ENCODE results near the gene ERAP2. TPM values are rescaled to one million over a fixed set of nuclear protein-coding genes. Genes with fewer than 3 reads are reported as not detected.

Gene ERAP2
- total and polyA plus RNA-seq, 11 donors = 0.99 to 30.5 (median 7.0) TPM

- Histone ChIP-seq H3K36me3 (no peaks in the 10 kb centered on the region), H3K9me3 (no peaks in the 10 kb centered on the region), H3K4me1 (peaks cover 0 to 25% (median 4%) of the 10 kb centered on the region in 12 donors), H3K27ac (no peak overlapping the region), H3K27me3 (no peaks in the 10 kb centered on the region), H3K4me3 (no peak overlapping the region)
- no peak for ATAC-seq
- no peak for DNase-seq
- intact Hi-C loops (cut with DNase I) = no loop called here
- TF ChIP-seq POLR2A (IDR thresholded peaks at IDR 0.05) = no peak
- TF ChIP-seq, protein P1, sequence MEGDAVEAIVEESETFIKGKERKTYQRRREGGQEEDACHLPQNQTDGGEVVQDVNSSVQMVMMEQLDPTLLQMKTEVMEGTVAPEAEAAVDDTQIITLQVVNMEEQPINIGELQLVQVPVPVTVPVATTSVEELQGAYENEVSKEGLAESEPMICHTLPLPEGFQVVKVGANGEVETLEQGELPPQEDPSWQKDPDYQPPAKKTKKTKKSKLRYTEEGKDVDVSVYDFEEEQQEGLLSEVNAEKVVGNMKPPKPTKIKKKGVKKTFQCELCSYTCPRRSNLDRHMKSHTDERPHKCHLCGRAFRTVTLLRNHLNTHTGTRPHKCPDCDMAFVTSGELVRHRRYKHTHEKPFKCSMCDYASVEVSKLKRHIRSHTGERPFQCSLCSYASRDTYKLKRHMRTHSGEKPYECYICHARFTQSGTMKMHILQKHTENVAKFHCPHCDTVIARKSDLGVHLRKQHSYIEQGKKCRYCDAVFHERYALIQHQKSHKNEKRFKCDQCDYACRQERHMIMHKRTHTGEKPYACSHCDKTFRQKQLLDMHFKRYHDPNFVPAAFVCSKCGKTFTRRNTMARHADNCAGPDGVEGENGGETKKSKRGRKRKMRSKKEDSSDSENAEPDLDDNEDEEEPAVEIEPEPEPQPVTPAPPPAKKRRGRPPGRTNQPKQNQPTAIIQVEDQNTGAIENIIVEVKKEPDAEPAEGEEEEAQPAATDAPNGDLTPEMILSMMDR (IDR thresholded peaks at IDR 0.05) = no peak
- WGBS, 4 donors = 80 to 93% (median 89%) methylated on average over 1 of the region's 1 CpG
Measured at GRCh38 chr5:96926276-96926675, 50.0 kb downstream of the ERAP2 start.

GRCh38 chr5:96927008-96927407 lies 50.7 kb downstream of the ERAP2 start:
- peaks cover 0 to 25% (median 5%) of the 10 kb centered on the region in 12 donors for H3K4me1 ChIP-seq
- H3K9me3 ChIP-seq = no peaks in the 10 kb centered on the region
- ATAC-seq (no peak), DNase-seq (no peak)
- H3K27ac ChIP-seq = no peak overlapping the region
- no peak for TF ChIP-seq POLR2A (IDR thresholded peaks at IDR 0.05)
- TF ChIP-seq, protein P1 (IDR thresholded peaks at IDR 0.05) = no peak
- H3K27me3 ChIP-seq = no peaks in the 10 kb centered on the region
- intact Hi-C loops (cut with DNase I) = no loop called here
- H3K36me3 ChIP-seq = no peaks in the 10 kb centered on the region
- no peak overlapping the region for H3K4me3 ChIP-seq

DNA sequence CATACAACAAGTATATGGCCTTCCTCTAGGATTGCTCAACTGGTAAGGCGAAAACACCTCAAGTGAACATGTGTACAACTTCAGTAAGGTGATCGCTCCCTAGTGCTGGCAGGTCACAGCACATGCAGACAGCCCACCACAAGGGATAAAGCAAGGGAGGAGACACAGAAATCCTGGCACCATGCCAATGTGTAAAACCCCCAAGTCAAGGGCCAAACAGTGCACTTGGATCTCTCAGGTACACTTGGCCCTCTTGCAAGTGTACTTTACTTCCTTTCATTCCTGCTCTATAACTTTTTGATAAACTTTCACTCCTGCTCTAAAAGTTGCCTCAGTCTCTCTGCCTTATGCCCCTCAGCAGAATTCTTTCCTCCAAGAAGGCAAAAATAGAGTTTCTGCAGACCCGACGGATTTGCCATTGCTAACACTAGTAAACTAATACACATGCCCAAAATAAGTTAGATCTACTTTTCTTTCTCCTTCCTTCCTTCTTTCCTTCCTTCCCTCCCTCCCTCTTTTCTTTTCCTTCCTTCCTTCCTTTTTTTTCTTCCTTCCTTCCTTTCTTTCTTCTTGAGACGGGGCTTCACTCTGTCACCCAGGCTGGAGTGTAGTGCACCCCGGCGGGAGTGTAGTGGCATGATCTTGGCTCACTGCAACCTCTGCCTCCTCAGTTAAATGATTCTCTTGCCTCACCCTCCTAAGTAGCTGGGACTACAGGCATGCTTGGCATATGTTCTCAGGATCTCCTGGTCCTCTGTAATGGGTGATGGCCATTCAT lies 52.8 kb downstream of the ERAP2 start:
- WGBS, 4 donors = 80 to 86% (median 82%) methylated on average over 7 of the region's 7 CpGs
- Histone ChIP-seq H3K27ac (no peak overlapping the region), H3K36me3 (no peaks in the 10 kb centered on the region), H3K4me3 (no peak overlapping the region), H3K9me3 (no peaks in the 10 kb centered on the region), H3K27me3 (no peaks in the 10 kb centered on the region), H3K4me1 (peaks cover 0 to 36% (median 18%) of the 10 kb centered on the region in 12 donors)
- ATAC-seq (peak in 2 of 4 donors; percentile 16 to 25), DNase-seq (no peak)
- TF ChIP-seq POLR2A (IDR thresholded peaks at IDR 0.05) = no peak
- TF ChIP-seq, protein P1 (IDR thresholded peaks at IDR 0.05) = no peak
- intact Hi-C loops (cut with DNase I) = no loop called here

DNA sequence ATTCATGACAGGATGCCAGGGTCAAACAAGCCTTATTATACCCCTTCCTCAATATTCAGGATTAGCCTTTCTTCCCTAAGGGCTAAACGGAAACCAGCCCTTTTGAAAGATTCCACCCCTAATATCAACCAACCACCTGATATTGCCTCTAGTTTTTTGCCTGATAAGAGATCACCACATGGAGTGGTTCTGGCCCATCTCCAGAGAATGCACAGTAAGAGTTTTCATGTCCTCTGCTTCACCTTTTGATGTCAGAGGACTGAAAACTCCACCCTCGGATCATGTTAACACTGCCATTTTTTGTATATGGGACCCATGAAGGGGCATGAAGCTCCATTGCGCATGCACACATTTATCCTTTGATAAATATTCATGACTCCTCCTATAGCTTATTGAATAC lies 53.8 kb downstream of the ERAP2 start:
- H3K36me3 ChIP-seq = no peaks in the 10 kb centered on the region
- no peak for TF ChIP-seq POLR2A (IDR thresholded peaks at IDR 0.05)
- TF ChIP-seq, protein P1 (IDR thresholded peaks at IDR 0.05) = no peak
- WGBS, 4 donors = 62 to 90% (median 73%) methylated on average over 3 of the region's 3 CpGs
- ATAC-seq (no peak), DNase-seq (no peak)
- no peaks in the 10 kb centered on the region for H3K9me3 ChIP-seq
- no peaks in the 10 kb centered on the region for H3K27me3 ChIP-seq
- H3K4me3 ChIP-seq = no peak overlapping the region
- intact Hi-C loops (cut with DNase I) = loop anchor here in 5 of 10 donors (5.0 to 10.0 kb wide), 5 partner anchors 37 to 268 kb away; partner anchors contain the start of genes ERAP2 (in 2 of the 5) and CAST (in 1 of the 5)
- no peak overlapping the region for H3K27ac ChIP-seq
- peaks cover 0 to 37% (median 19%) of the 10 kb centered on the region in 12 donors for H3K4me1 ChIP-seq

Measured in heart left ventricle (tissue), 16 donors.